Esophagus muscularis mucosa (tissue), 4 donors: ENCODE data around the gene DNLZ. TPM values are rescaled to one million over a fixed set of nuclear protein-coding genes. Genes with fewer than 3 reads are reported as not detected.

Source experiments
- DNase-seq: peaks from one replicate; pipeline ENCODE4 v3.0.0-alpha.2; 2017; ENCODE audit errors: extremely low spot score
- H3K27ac ChIP-seq, 4 donors: fragments of 200-600 bp; sonication (generic); replicated peaks in 1 of 4; 1 replicate in 3 of 4; 2 replicates in 1 of 4; pipeline ENCODE4 v1.5.1; 2016 to 2019; ENCODE audit warnings: mild to moderate bottlenecking in 1 of 4
- H3K27me3 ChIP-seq, 4 donors: fragments of 200-600 bp; sonication (generic); one replicate each; pipeline versions ENCODE4 v1.5.1 to v1.6.0; 2016 to 2019
- H3K36me3 ChIP-seq, 4 donors: fragments of 200-600 bp; sonication (generic); one replicate each; pipeline ENCODE4 v1.5.1; 2016 to 2019
- H3K4me1 ChIP-seq, 4 donors: fragments of 200-600 bp; sonication (generic); one replicate each; pipeline ENCODE4 v1.5.1; 2016 to 2019
- H3K4me3 ChIP-seq, 4 donors: fragments of 200-600 bp; sonication (generic); 1 replicate in 2 of 4; 2 replicates in 2 of 4; pipeline ENCODE4 v1.5.1; 2016 to 2019; ENCODE audit warnings: mild to moderate bottlenecking in 4 of 4, moderate library complexity in 1 of 4
- H3K9me3 ChIP-seq, 4 donors: fragments of 200-600 bp; sonication (generic); 1 replicate in 3 of 4; 2 replicates in 1 of 4; pipeline ENCODE4 v1.5.1; 2016 to 2019
- CTCF ChIP-seq, 3 experiments: fragments of 200-600 bp in 2 of 3; fragments of 450-650 bp in 1 of 3; sonication (generic) in 2 of 3; IDR thresholded peaks; one replicate each; pipeline ENCODE4 v1.5.1; 2017 to 2019; ENCODE audit warnings: antibody characterized with exemption in 3 of 3, mild to moderate bottlenecking in 2 of 3, moderate library complexity in 1 of 3
- EP300 ChIP-seq: sonication (generic); formaldehyde crosslinking; IDR thresholded peaks from one replicate; pipeline ENCODE4 v1.6.1; 2017; ENCODE audit warnings: antibody characterized with exemption
- POLR2A ChIP-seq: fragments of 450-650 bp; IDR thresholded peaks from one replicate; pipeline ENCODE4 v1.6.1; 2017; ENCODE audit warnings: antibody characterized with exemption, moderate library complexity, mild to moderate bottlenecking, low read depth
- POLR2AphosphoS5 ChIP-seq, 2 donors: sonication (generic); formaldehyde crosslinking; IDR thresholded peaks; one replicate each; pipeline ENCODE4 v1.6.1; 2017; ENCODE audit warnings: antibody characterized with exemption in 2 of 2
- WGBS: methylation state at CpG from one replicate; pipeline ENCODE4 v1.1.5; 2018; 5-methylcytosine and 5-hydroxymethylcytosine counted together
- intact Hi-C: fragments of 100-400 bp; cut with DNase I; formaldehyde crosslinking; loops from one replicate; pipeline ENCODE4 v1.15.1; 2023
- total RNA-seq, 4 donors: library from RNA; depleted of rRNA; stranded (reverse); fragments of >200 nt; gene quantifications; one replicate each; pipeline versions ENCODE4 v1.1.0 to v1.2.1, GENCODE V29; 2016

Gene DNLZ
- total RNA-seq, 4 donors from 2014 or later = 29.5 to 41.3 (median 35.8) TPM

GRCh38 chr9:136339173-136339957 is 24.2 kb downstream of the DNLZ start:
- H3K36me3 ChIP-seq = peaks cover 0 to 64% (median 44%) of the 10 kb centered on the region in 4 donors
- DNase-seq = no peak
- H3K4me1 ChIP-seq = peaks cover 19 to 32% (median 30%) of the 10 kb centered on the region in 4 donors
- TF ChIP-seq POLR2A (no peak), POLR2AphosphoS5 (IDR thresholded peaks at IDR 0.05) (peak in 1 of 2 donors; percentile 50), EP300 (no peak), CTCF (IDR thresholded peaks at IDR 0.05) (peak; percentile 77 to 91 (median 82))
- 66% methylated on average over 19 of the region's 32 CpGs for WGBS
- no peak overlapping the region for H3K27ac ChIP-seq
- no peak overlapping the region for H3K4me3 ChIP-seq
- intact Hi-C loops = loop anchor here (5.0 kb wide), 1 partner anchor 58 kb away; no protein-coding TSS in a partner anchor
- H3K27me3 ChIP-seq = no peaks in the 10 kb centered on the region
- no peaks in the 10 kb centered on the region for H3K9me3 ChIP-seq

- no peak for DNase-seq
- Histone ChIP-seq H3K27ac (no peak overlapping the region), H3K4me3 (no peak overlapping the region), H3K36me3 (peaks cover 0 to 71% (median 47%) of the 10 kb centered on the region in 4 donors), H3K9me3 (no peaks in the 10 kb centered on the region), H3K27me3 (no peaks in the 10 kb centered on the region), H3K4me1 (peaks cover 19 to 31% (median 29%) of the 10 kb centered on the region in 4 donors)
- intact Hi-C loops = loop anchor here (5.0 kb wide), 1 partner anchor 59 kb away; no protein-coding TSS in a partner anchor
- TF ChIP-seq CTCF (IDR thresholded peaks at IDR 0.05) = no peak
- no peak for TF ChIP-seq POLR2AphosphoS5 (IDR thresholded peaks at IDR 0.05)
- 87% methylated on average over 3 of the region's 25 CpGs for WGBS
Measured at GRCh38 chr9:136338511-136338910, 25.0 kb downstream of the DNLZ start.

GRCh38 chr9:136337416-136338395 is 25.8 kb downstream of the DNLZ start:
- H3K27me3 ChIP-seq = no peaks in the 10 kb centered on the region
- peaks cover 0 to 71% (median 47%) of the 10 kb centered on the region in 4 donors for H3K36me3 ChIP-seq
- no peaks in the 10 kb centered on the region for H3K9me3 ChIP-seq
- peaks cover 13 to 25% (median 22%) of the 10 kb centered on the region in 4 donors for H3K4me1 ChIP-seq
- DNase-seq = no peak
- intact Hi-C loops = loop anchor here (5.0 kb wide), 1 partner anchor 60 kb away; no protein-coding TSS in a partner anchor
- WGBS = 84% methylated on average over 28 of the region's 43 CpGs
- no peak for TF ChIP-seq POLR2A
- TF ChIP-seq EP300 = no peak
- H3K27ac ChIP-seq = no peak overlapping the region
- H3K4me3 ChIP-seq = no peak overlapping the region

GRCh38 chr9:136336881-136337280 is 26.7 kb downstream of the DNLZ start:
- intact Hi-C loops = loop anchor here (5.0 kb wide), 1 partner anchor 60 kb away; no protein-coding TSS in a partner anchor
- WGBS = 89% methylated on average over 5 of the region's 23 CpGs
- DNase-seq = no peak
- no peaks in the 10 kb centered on the region for H3K27me3 ChIP-seq
- H3K36me3 ChIP-seq = peaks cover 0 to 71% (median 50%) of the 10 kb centered on the region in 4 donors
- no peak overlapping the region for H3K27ac ChIP-seq
- no peak overlapping the region for H3K4me3 ChIP-seq
- peaks cover 4 to 19% (median 14%) of the 10 kb centered on the region in 4 donors for H3K4me1 ChIP-seq
- no peak for TF ChIP-seq CTCF (IDR thresholded peaks at IDR 0.05)
- no peak for TF ChIP-seq EP300
- TF ChIP-seq POLR2AphosphoS5 (IDR thresholded peaks at IDR 0.05) = no peak
- TF ChIP-seq POLR2A = no peak
- no peaks in the 10 kb centered on the region for H3K9me3 ChIP-seq
